ENCODE measurements around the gene USP54. TPM values are rescaled to one million over a fixed set of nuclear protein-coding genes. Genes with fewer than 3 reads are reported as not detected.

USP54 gene
- total RNA-seq, 1 donor from 2014 or later, result 9.1 TPM

DNA sequence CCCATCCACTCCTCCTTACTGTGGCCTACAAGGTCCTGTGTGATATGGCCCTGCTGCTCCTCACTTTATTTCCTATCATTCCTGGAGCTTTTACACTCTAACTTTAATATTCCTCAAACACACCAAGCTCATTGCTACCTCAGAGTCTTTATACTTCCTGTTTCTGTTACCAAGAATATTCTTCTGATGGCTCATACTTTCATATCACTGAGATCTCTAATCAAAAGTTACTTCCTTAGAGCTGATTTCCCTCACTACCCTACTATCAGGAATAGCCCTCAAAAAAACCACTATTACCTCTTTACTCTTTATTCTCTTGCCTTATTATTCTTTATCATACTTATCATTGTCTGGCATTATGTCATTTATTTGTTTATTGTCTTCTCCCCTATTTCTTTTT is 89.5 kb downstream of the USP54 start:
- Mint-ChIP-seq H3K4me1 (ENCODE audit: low read depth, unreplicated experiment) (peaks cover 11% of the 10 kb centered on the region), H3K36me3 (ENCODE audit: unreplicated experiment) (no peaks in the 10 kb centered on the region)
- DNase-seq, result no peak

DNA sequence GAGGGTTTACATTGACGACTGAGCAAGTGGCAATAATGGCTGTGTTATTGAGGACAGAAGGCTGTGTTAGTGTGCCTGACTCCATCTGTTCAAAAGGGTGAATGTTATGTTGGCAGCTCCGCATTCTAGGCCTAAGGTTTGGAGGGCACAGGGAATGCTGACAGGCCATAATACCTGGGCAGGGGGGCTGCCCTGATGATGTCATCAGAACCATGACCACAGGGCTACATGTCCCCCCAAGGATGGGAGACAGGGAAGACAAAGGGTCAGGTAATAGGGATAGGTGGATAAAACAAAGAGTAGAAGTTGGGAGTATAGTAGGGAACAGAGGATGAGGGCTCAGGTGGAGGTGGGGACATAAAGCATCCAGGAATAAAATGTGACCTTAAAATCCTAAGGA is 93.5 kb downstream of the USP54 start:
- TF ChIP-seq CTCF (IDR thresholded peaks at IDR 0.05; ENCODE audit: partially characterized antibody, unreplicated experiment), result no peak
- Mint-ChIP-seq H3K27ac (ENCODE audit: unreplicated experiment) (peak overlapping the region; percentile 98), H3K4me1 (ENCODE audit: low read depth, unreplicated experiment) (peaks cover 24% of the 10 kb centered on the region), H3K9me3 (ENCODE audit: unreplicated experiment) (peaks cover 10% of the 10 kb centered on the region), H3K36me3 (ENCODE audit: unreplicated experiment) (no peaks in the 10 kb centered on the region), H3K4me3 (ENCODE audit: unreplicated experiment) (peak overlapping the region; percentile 45), H3K27me3 (ENCODE audit: unreplicated experiment) (peaks cover 3% of the 10 kb centered on the region)
- DNase-seq, result no peak

More for the DNA sequence above, 89.5 kb downstream of the USP54 start:
- Mint-ChIP-seq H3K9me3 (ENCODE audit: unreplicated experiment) (peaks cover 4% of the 10 kb centered on the region), H3K27me3 (ENCODE audit: unreplicated experiment) (peaks cover 3% of the 10 kb centered on the region), H3K4me3 (ENCODE audit: unreplicated experiment) (no peak overlapping the region), H3K27ac (ENCODE audit: unreplicated experiment) (no peak overlapping the region)
- no peak for TF ChIP-seq CTCF (IDR thresholded peaks at IDR 0.05; ENCODE audit: partially characterized antibody, unreplicated experiment)

DNA sequence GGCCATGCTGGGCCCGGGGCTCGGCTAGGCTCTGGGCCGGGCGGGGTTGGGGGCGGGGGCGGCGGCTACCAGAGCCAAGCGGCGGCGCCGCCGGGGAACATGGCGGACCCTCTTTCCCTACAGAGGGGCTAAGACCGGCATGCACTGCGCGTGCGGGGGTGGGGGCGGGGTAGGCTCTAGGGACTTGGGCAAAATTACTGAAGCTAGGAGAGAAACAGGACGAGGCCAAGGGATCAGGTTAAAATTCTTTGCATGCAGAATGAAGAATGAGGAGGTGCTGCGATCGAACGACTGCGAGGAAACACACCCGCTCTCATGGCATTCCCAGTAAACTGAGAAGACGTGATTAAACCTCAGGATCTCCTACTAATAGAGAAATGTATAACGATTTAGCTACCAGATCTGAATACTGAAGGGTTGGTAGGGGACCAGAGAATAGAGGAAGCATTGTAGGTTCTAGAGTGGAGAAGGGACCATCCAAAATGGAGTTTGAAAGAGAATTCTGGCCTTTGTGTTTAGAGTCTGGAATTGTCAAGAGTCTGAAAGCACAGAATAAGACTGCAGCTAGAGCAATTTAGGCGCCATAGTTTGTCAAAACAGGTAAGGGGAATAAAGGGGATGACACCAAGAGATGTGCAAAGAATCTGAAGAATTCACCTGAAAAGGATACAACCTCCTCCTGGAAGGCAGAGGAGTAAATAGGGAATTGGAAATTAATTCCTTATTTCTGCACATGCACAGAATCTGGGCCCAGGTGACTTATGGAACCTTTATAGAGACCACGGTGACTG is 95.1 kb downstream of the USP54 start, which contains the start of gene PPP3CB:
Gene PPP3CB (minus strand): TSS at position 141 of the 791 bp plus-strand sequence. CDS start 135 bp downstream, at position 6.
- H3K9me3 Mint-ChIP-seq (ENCODE audit: unreplicated experiment), result peaks cover 10% of the 10 kb centered on the region
- no peaks in the 10 kb centered on the region for H3K36me3 Mint-ChIP-seq (ENCODE audit: unreplicated experiment)
- H3K4me1 Mint-ChIP-seq (ENCODE audit: low read depth, unreplicated experiment), result peaks cover 28% of the 10 kb centered on the region
- no peak for TF ChIP-seq CTCF (IDR thresholded peaks at IDR 0.05; ENCODE audit: partially characterized antibody, unreplicated experiment)
- DNase-seq, result peak; percentile 89
- peaks cover 3% of the 10 kb centered on the region for H3K27me3 Mint-ChIP-seq (ENCODE audit: unreplicated experiment)
- peak within 1 kb of the TSS; percentile 99 for H3K4me3 Mint-ChIP-seq (ENCODE audit: unreplicated experiment)
- peak within 1 kb of the TSS; percentile 98 for H3K27ac Mint-ChIP-seq (ENCODE audit: unreplicated experiment)

GRCh38 chr10:73495226-73495883 is 95.8 kb downstream of the USP54 start:
- no peak for TF ChIP-seq CTCF (IDR thresholded peaks at IDR 0.05; ENCODE audit: partially characterized antibody, unreplicated experiment)
- Mint-ChIP-seq H3K9me3 (ENCODE audit: unreplicated experiment) (peaks cover 10% of the 10 kb centered on the region), H3K4me3 (ENCODE audit: unreplicated experiment) (peak overlapping the region; percentile 99), H3K36me3 (ENCODE audit: unreplicated experiment) (no peaks in the 10 kb centered on the region), H3K27me3 (ENCODE audit: unreplicated experiment) (peaks cover 3% of the 10 kb centered on the region), H3K4me1 (ENCODE audit: low read depth, unreplicated experiment) (peaks cover 28% of the 10 kb centered on the region), H3K27ac (ENCODE audit: unreplicated experiment) (peak overlapping the region; percentile 95)
- peak; percentile 81 for DNase-seq

GRCh38 chr10:73494877-73495225 is 96.3 kb downstream of the USP54 start:
- TF ChIP-seq CTCF (IDR thresholded peaks at IDR 0.05; ENCODE audit: partially characterized antibody, unreplicated experiment), result no peak
- peaks cover 28% of the 10 kb centered on the region for H3K4me1 Mint-ChIP-seq (ENCODE audit: low read depth, unreplicated experiment)
- H3K27me3 Mint-ChIP-seq (ENCODE audit: unreplicated experiment), result peaks cover 3% of the 10 kb centered on the region
- no peaks in the 10 kb centered on the region for H3K36me3 Mint-ChIP-seq (ENCODE audit: unreplicated experiment)
- H3K9me3 Mint-ChIP-seq (ENCODE audit: unreplicated experiment), result peaks cover 10% of the 10 kb centered on the region
- H3K27ac Mint-ChIP-seq (ENCODE audit: unreplicated experiment), result peak overlapping the region; percentile 95
- peak overlapping the region; percentile 99 for H3K4me3 Mint-ChIP-seq (ENCODE audit: unreplicated experiment)
- no peak for DNase-seq
